Spleen (tissue), 11 donors: ENCODE measurements around the gene MXD3. TPM values are rescaled to one million over a fixed set of nuclear protein-coding genes. Genes with fewer than 3 reads are reported as not detected.
"Not testable (repeated sequence)": the region's sequence is repeated elsewhere in the genome, so short reads cannot be mapped to it uniquely, and the experiment has no call there.

ENCODE experiments used
- DNase-seq: peaks from one replicate; pipeline ENCODE4 v3.0.0-alpha.2; 2020
- H3K27ac ChIP-seq, 8 donors: fragments of 200-600 bp; sonication (generic) in 7 of 8; 1 replicate in 4 of 8; 2 replicates in 4 of 8; pipeline versions ENCODE4 v1.5.0 to v1.8.0; 2016 to 2021; ENCODE audit warnings: inconsistent platforms in 4 of 8, mild to moderate bottlenecking in 4 of 8, moderate library complexity in 1 of 8
- H3K27me3 ChIP-seq, 7 donors: fragments of 200-600 bp; sonication (generic) in 6 of 7; replicated peaks in 1 of 7; 1 replicate in 4 of 7; 2 replicates in 3 of 7; pipeline versions ENCODE4 v1.5.0 to v1.8.0; 2016 to 2021; ENCODE audit warnings: inconsistent platforms in 3 of 7, mild to moderate bottlenecking in 1 of 7
- H3K36me3 ChIP-seq, 6 donors: fragments of 200-600 bp; sonication (generic) in 5 of 6; 1 replicate in 4 of 6; 2 replicates in 2 of 6; pipeline versions ENCODE4 v1.5.0 to v1.8.0; 2016 to 2021; ENCODE audit warnings: inconsistent platforms in 2 of 6
- H3K4me1 ChIP-seq, 6 donors: fragments of 200-600 bp; sonication (generic) in 5 of 6; 1 replicate in 3 of 6; 2 replicates in 3 of 6; pipeline versions ENCODE4 v1.5.0 to v1.8.0; 2016 to 2021; ENCODE audit warnings: inconsistent platforms in 3 of 6
- H3K4me3 ChIP-seq, 8 donors: fragments of 200-600 bp; sonication (generic) in 7 of 8; 1 replicate in 4 of 8; 2 replicates in 4 of 8; pipeline versions ENCODE4 v1.5.0 to v1.8.0; 2016 to 2021; ENCODE audit warnings: inconsistent platforms in 4 of 8, mild to moderate bottlenecking in 4 of 8, moderate library complexity in 2 of 8
- H3K9me3 ChIP-seq, 8 donors: fragments of 200-600 bp; sonication (generic) in 7 of 8; 1 replicate in 4 of 8; 2 replicates in 4 of 8; pipeline versions ENCODE4 v1.5.0 to v1.8.0; 2016 to 2021; ENCODE audit warnings: inconsistent platforms in 4 of 8
- CTCF ChIP-seq, 11 experiments: fragments of 200-600 bp in 7 of 11; fragments of 450-650 bp in 4 of 11; sonication (generic) in 4 of 11; IDR thresholded peaks in 8 of 11; conservative IDR thresholded peaks in 3 of 11; 1 replicate in 7 of 11; 2 replicates in 4 of 11; pipeline versions ENCODE4 v1.4.0 to v1.8.0; 2016 to 2021; ENCODE audit warnings: antibody characterized with exemption in 11 of 11, inconsistent platforms in 4 of 11, mild to moderate bottlenecking in 1 of 11
- POLR2A ChIP-seq, 3 donors: fragments of 450-650 bp; IDR thresholded peaks; one replicate each; pipeline ENCODE4 v1.5.1; 2017; ENCODE audit warnings: antibody characterized with exemption in 3 of 3, mild to moderate bottlenecking in 1 of 3
- POLR2AphosphoS5 ChIP-seq, 3 donors: sonication (generic); formaldehyde crosslinking; IDR thresholded peaks; one replicate each; pipeline ENCODE4 v1.5.1; 2017; ENCODE audit warnings: antibody characterized with exemption in 3 of 3
- WGBS, 5 donors: extraction: QIAGEN DNeasy Blood & Tissue Kit in 3 of 5; methylation state at CpG; one replicate each; pipeline versions ENCODE4 v1.1.5 to v1.1.7; 2013 to 2018; 5-methylcytosine and 5-hydroxymethylcytosine counted together
- intact Hi-C: fragments of 100-400 bp; cut with DNase I; formaldehyde crosslinking; loops from one replicate; pipeline ENCODE4 v1.15.0; 2023; ENCODE audit warnings: low total_unique reads
- polyA plus RNA-seq, 3 donors: library from polyadenylated mRNA; stranded (reverse); fragments of 200-250 nt; gene quantifications; one replicate each; pipeline ENCODE4 v1.2.1, GENCODE V29; 2013
- total RNA-seq, 7 donors: library from RNA; depleted of rRNA in 3 of 7; stranded (reverse); fragments of >200 nt in 3 of 7; fragmentation: NEBNext Ultra II Directional in 4 of 7; extraction: Animal tissue kit (Norgen Biotek cat#: 25700) in 4 of 7; gene quantifications; one replicate each; pipeline versions ENCODE4 v1.1.0 to v1.2.1, GENCODE V29; 2016 to 2021
- donor health status: healthy with polysubstance abuse.
- donor health status: DM: no; HTN: no; CAD: no; lungs with moderate emphysema.
- donor health status: DM: no; HTN: no; CAD: no.
- donor health status: Bipolar disorder and iron deficiency.
- donor health status: healthy.
- donor health status: DM: no; HTN: no; CAD: no.
- donor health status: DM: yes; HTN: yes; CAD: no.

MXD3 gene
- total and polyA plus RNA-seq, 10 donors = 19.3 to 80.7 (median 26.4) TPM

- H3K4me1 ChIP-seq = peaks cover 48 to 95% (median 92%) of the 10 kb centered on the region in 6 donors
- DNase-seq = peak; percentile 88
- H3K9me3 ChIP-seq = no peaks in the 10 kb centered on the region
- 44 to 70% (median 54%) methylated on average over 14 to 15 of the region's 15 CpGs for WGBS, 5 donors
- peak overlapping the region; percentile 36 to 94 (median 91) for H3K27ac ChIP-seq
- peak overlapping the region in 6 of 8 donors; percentile 18 to 99 (median 92) for H3K4me3 ChIP-seq
- H3K27me3 ChIP-seq = no peaks in the 10 kb centered on the region
- peaks cover 0 to 51% (median 26%) of the 10 kb centered on the region in 6 donors for H3K36me3 ChIP-seq
- TF ChIP-seq CTCF (IDR thresholded peaks at IDR 0.05 in 8 of 11, conservative IDR thresholded peaks at IDR 0.05 in 3 of 11) = peak in 6 of 11 experiments; percentile 6 to 70 (median 36)
- TF ChIP-seq POLR2AphosphoS5 (IDR thresholded peaks at IDR 0.05) = peak; percentile 62 to 87 (median 80)
- TF ChIP-seq POLR2A (IDR thresholded peaks at IDR 0.05) = no peak
- intact Hi-C loops = loop anchor here (10.0 kb wide), 1 partner anchor 192 kb away; no protein-coding TSS in a partner anchor
These were observed 4.8 kb downstream of the MXD3 start for GRCh38 chr5:177306674-177307543.

GRCh38 chr5:177306103-177306640, 5.5 kb downstream of the MXD3 start:
- H3K27me3 ChIP-seq, H3K9me3 ChIP-seq, DNase-seq: not testable (repeated sequence)
- H3K4me1 ChIP-seq = peaks cover 51 to 95% (median 92%) of the 10 kb centered on the region in 6 donors
- 82 to 90% (median 87%) methylated on average over 10 to 11 of the region's 11 CpGs for WGBS, 5 donors
- intact Hi-C loops = loop anchor here (10.0 kb wide), 1 partner anchor 191 kb away; no protein-coding TSS in a partner anchor
- peak overlapping the region in 6 of 8 donors; percentile 8 to 99 (median 92) for H3K4me3 ChIP-seq
- H3K27ac ChIP-seq = peak overlapping the region in 7 of 8 donors; percentile 87 to 94 (median 91)
- peaks cover 0 to 58% (median 30%) of the 10 kb centered on the region in 6 donors for H3K36me3 ChIP-seq

- WGBS, 5 donors = 23 to 34% (median 26%) methylated on average over 14 to 19 of the region's 19 CpGs
- H3K4me1 ChIP-seq = peaks cover 51 to 95% (median 92%) of the 10 kb centered on the region in 6 donors
- no peaks in the 10 kb centered on the region for H3K27me3 ChIP-seq
- TF ChIP-seq POLR2AphosphoS5 (IDR thresholded peaks at IDR 0.05) = no peak
- no peak for TF ChIP-seq CTCF (IDR thresholded peaks at IDR 0.05 in 8 of 11, conservative IDR thresholded peaks at IDR 0.05 in 3 of 11)
- TF ChIP-seq POLR2A (IDR thresholded peaks at IDR 0.05) = no peak
- intact Hi-C loops = loop anchor here (10.0 kb wide), 1 partner anchor 190 kb away; no protein-coding TSS in a partner anchor
- peak overlapping the region; percentile 77 to 99 (median 96) for H3K4me3 ChIP-seq
- H3K36me3 ChIP-seq = peaks cover 0 to 62% (median 30%) of the 10 kb centered on the region in 6 donors
- H3K9me3 ChIP-seq = no peaks in the 10 kb centered on the region
- peak; percentile 86 for DNase-seq
- H3K27ac ChIP-seq = peak overlapping the region; percentile 19 to 94 (median 90)
These were observed 7.1 kb downstream of the MXD3 start for GRCh38 chr5:177304392-177305119.

- Histone ChIP-seq H3K4me1 (peaks cover 48 to 95% (median 92%) of the 10 kb centered on the region in 6 donors), H3K36me3 (peaks cover 0 to 60% (median 30%) of the 10 kb centered on the region in 6 donors), H3K27me3 (no peaks in the 10 kb centered on the region), H3K27ac (peak overlapping the region; percentile 87 to 94 (median 92)), H3K4me3 (peak overlapping the region; percentile 77 to 99 (median 96)), H3K9me3 (no peaks in the 10 kb centered on the region)
- intact Hi-C loops = loop anchor here (10.0 kb wide), 1 partner anchor 189 kb away; no protein-coding TSS in a partner anchor
- no peak for TF ChIP-seq POLR2AphosphoS5 (IDR thresholded peaks at IDR 0.05)
- no peak for TF ChIP-seq CTCF (IDR thresholded peaks at IDR 0.05 in 8 of 11, conservative IDR thresholded peaks at IDR 0.05 in 3 of 11)
- TF ChIP-seq POLR2A (IDR thresholded peaks at IDR 0.05) = no peak
- DNase-seq = peak; percentile 82
- 1 to 6% (median 3%) methylated on average over 13 to 25 of the region's 25 CpGs for whole genome bisulfite sequencing, 5 donors
These were observed 7.7 kb downstream of the MXD3 start for GRCh38 chr5:177303925-177304391.
